ENCODE results near the gene NCKAP5L. TPM values are rescaled to one million over a fixed set of nuclear protein-coding genes. Genes with fewer than 3 reads are reported as not detected.

Gene NCKAP5L
- total RNA-seq, 2 donors from 2014 or later = 17.3 to 63.1 TPM

GRCh38 chr12:49794021-49794420 is 34.2 kb downstream of the NCKAP5L start:
- Histone ChIP-seq H3K4me1 (replicated peaks) (no peaks in the 10 kb centered on the region), H3K36me3 (no peaks in the 10 kb centered on the region), H3K27me3 (replicated peaks; ENCODE audit: insufficient read depth) (no peaks in the 10 kb centered on the region), H3K4me3 (no peak overlapping the region), H3K27ac (no peak overlapping the region), H3K9me3 (no peaks in the 10 kb centered on the region)
- intact Hi-C loops (cut with DNase I) = no loop called here
- no peak for DNase-seq (ENCODE audit: low spot score)
- TF ChIP-seq POLR2AphosphoS5 (IDR thresholded peaks at IDR 0.05) (no peak), CTCF (IDR thresholded peaks at IDR 0.05) (no peak), POLR2A (IDR thresholded peaks at IDR 0.05) (no peak)
- WGBS = 93% methylated on average over 5 of the region's 5 CpGs

- WGBS = 85% methylated on average over 9 of the region's 9 CpGs
- no peak overlapping the region for H3K4me3 ChIP-seq
- no peak overlapping the region for H3K27ac ChIP-seq
- H3K9me3 ChIP-seq = no peaks in the 10 kb centered on the region
- intact Hi-C loops (cut with DNase I) = no loop called here
- H3K27me3 ChIP-seq (replicated peaks; ENCODE audit: insufficient read depth) = no peaks in the 10 kb centered on the region
- H3K36me3 ChIP-seq = no peaks in the 10 kb centered on the region
- H3K4me1 ChIP-seq (replicated peaks) = no peaks in the 10 kb centered on the region
- no peak for DNase-seq (ENCODE audit: low spot score)
- TF ChIP-seq CTCF (IDR thresholded peaks at IDR 0.05) (no peak), POLR2A (IDR thresholded peaks at IDR 0.05) (no peak), POLR2AphosphoS5 (IDR thresholded peaks at IDR 0.05) (no peak)
Measured at GRCh38 chr12:49793620-49794019, 34.6 kb downstream of the NCKAP5L start.

- no peak overlapping the region for H3K4me3 ChIP-seq
- no peaks in the 10 kb centered on the region for H3K36me3 ChIP-seq
- TF ChIP-seq CTCF (IDR thresholded peaks at IDR 0.05) = no peak
- no peak for TF ChIP-seq POLR2AphosphoS5 (IDR thresholded peaks at IDR 0.05)
- no peak for TF ChIP-seq POLR2A (IDR thresholded peaks at IDR 0.05)
- no peaks in the 10 kb centered on the region for H3K9me3 ChIP-seq
- no peak overlapping the region for H3K27ac ChIP-seq
- H3K4me1 ChIP-seq (replicated peaks) = no peaks in the 10 kb centered on the region
- WGBS = 84% methylated on average over 11 of the region's 11 CpGs
- intact Hi-C loops (cut with DNase I) = no loop called here
- no peaks in the 10 kb centered on the region for H3K27me3 ChIP-seq (replicated peaks; ENCODE audit: insufficient read depth)
- DNase-seq (ENCODE audit: low spot score) = no peak
Measured at GRCh38 chr12:49792976-49793580, 35.1 kb downstream of the NCKAP5L start.

GRCh38 chr12:49792181-49792970 is 35.8 kb downstream of the NCKAP5L start:
- H3K36me3 ChIP-seq = no peaks in the 10 kb centered on the region
- TF ChIP-seq POLR2AphosphoS5 (IDR thresholded peaks at IDR 0.05) (no peak), CTCF (IDR thresholded peaks at IDR 0.05) (no peak), POLR2A (IDR thresholded peaks at IDR 0.05) (no peak)
- WGBS = 91% methylated on average over 20 of the region's 20 CpGs

GRCh38 chr12:49791700-49792099 is 36.5 kb downstream of the NCKAP5L start:
- Histone ChIP-seq H3K36me3 (no peaks in the 10 kb centered on the region), H3K9me3 (no peaks in the 10 kb centered on the region), H3K27ac (no peak overlapping the region), H3K27me3 (replicated peaks; ENCODE audit: insufficient read depth) (no peaks in the 10 kb centered on the region), H3K4me1 (replicated peaks) (no peaks in the 10 kb centered on the region), H3K4me3 (no peak overlapping the region)
- intact Hi-C loops (cut with DNase I) = no loop called here
- no peak for DNase-seq (ENCODE audit: low spot score)
- no peak for TF ChIP-seq POLR2A (IDR thresholded peaks at IDR 0.05)
- TF ChIP-seq POLR2AphosphoS5 (IDR thresholded peaks at IDR 0.05) = no peak
- no peak for TF ChIP-seq CTCF (IDR thresholded peaks at IDR 0.05)
- WGBS = 93% methylated on average over 23 of the region's 23 CpGs

More at GRCh38 chr12:49792181-49792970, 35.8 kb downstream of the NCKAP5L start:
- no peaks in the 10 kb centered on the region for H3K4me1 ChIP-seq (replicated peaks)
- H3K27ac ChIP-seq = no peak overlapping the region
- H3K4me3 ChIP-seq = no peak overlapping the region
- no peaks in the 10 kb centered on the region for H3K9me3 ChIP-seq
- intact Hi-C loops (cut with DNase I) = no loop called here
- no peak for DNase-seq (ENCODE audit: low spot score)
- no peaks in the 10 kb centered on the region for H3K27me3 ChIP-seq (replicated peaks; ENCODE audit: insufficient read depth)

Measured in prostate gland (tissue), 2 donors.